AG04449 (cell line): ENCODE results near the gene RNF13.

ENCODE experiments used
- CTCF ChIA-PET: fragments of 350-600 bp; formaldehyde crosslinking; extraction: SDS; loops from one replicate; lab custom pipeline; 2021; ENCODE audit warnings: antibody characterized with exemption; lab: Yijun Ruan, JAX
- POLR2A ChIA-PET: fragments of 400-600, 350-600 bp; formaldehyde crosslinking; extraction: SDS; loops from one replicate; lab custom pipeline; 2020; ENCODE audit warnings: antibody characterized with exemption, inconsistent platforms; lab: Yijun Ruan, JAX
- DNase-seq: peaks from one replicate; pipeline ENCODE4 v3.0.0-alpha.2; 2010; ENCODE audit warnings: low read depth, low spot score
- H3K4me3 ChIP-seq: 2 replicates; pipeline ENCODE4 v1.5.1; 2011; ENCODE audit warnings: low read depth, mild to moderate bottlenecking, control low read depth, low read length
- TF ChIP-seq, protein P1 (sequence below): IDR thresholded peaks from one replicate; pipeline ENCODE4 v1.5.1; 2011; ENCODE audit warnings: mild to moderate bottlenecking, moderate library complexity, low read length, control low read depth, inconsistent platforms; ENCODE audit not compliant: insufficient read depth; ENCODE audit errors: missing control alignments

The RNF13 gene

DNA sequence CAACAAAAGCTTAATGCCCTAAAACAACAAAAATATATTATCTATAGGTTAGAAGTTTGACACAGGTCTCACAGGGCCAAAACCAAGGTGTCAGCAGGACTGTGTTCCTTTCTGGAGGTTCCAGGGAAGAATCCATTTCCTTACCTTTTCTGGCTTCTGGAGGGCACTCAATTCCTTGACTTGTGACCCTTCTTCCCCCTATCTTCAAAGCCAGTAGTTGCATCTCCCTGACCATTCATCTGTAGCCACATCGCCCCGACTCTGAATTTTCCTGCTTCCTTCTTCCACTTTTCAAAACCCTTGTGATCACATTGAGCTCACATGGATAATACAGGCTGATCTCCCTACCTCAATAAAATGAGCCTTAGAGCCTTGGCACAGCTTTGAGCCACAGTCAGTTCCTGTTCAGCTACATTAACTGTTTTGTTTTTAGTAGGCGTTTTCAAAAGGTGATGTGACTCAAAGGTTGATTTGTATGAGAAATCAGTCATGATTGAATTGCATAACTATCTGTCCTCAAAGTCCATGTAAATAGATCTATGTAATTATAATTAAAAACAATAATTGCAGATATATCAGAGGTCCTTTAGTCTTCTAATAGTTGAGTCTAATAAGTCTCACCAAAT, 145.3 kb downstream of the RNF13 start:
- DNase-seq, result no peak
- TF ChIP-seq, protein P1, sequence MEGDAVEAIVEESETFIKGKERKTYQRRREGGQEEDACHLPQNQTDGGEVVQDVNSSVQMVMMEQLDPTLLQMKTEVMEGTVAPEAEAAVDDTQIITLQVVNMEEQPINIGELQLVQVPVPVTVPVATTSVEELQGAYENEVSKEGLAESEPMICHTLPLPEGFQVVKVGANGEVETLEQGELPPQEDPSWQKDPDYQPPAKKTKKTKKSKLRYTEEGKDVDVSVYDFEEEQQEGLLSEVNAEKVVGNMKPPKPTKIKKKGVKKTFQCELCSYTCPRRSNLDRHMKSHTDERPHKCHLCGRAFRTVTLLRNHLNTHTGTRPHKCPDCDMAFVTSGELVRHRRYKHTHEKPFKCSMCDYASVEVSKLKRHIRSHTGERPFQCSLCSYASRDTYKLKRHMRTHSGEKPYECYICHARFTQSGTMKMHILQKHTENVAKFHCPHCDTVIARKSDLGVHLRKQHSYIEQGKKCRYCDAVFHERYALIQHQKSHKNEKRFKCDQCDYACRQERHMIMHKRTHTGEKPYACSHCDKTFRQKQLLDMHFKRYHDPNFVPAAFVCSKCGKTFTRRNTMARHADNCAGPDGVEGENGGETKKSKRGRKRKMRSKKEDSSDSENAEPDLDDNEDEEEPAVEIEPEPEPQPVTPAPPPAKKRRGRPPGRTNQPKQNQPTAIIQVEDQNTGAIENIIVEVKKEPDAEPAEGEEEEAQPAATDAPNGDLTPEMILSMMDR, result no peak
- no peak overlapping the region for H3K4me3 ChIP-seq
- CTCF ChIA-PET, result interaction anchor here (0.8 to 2.8 kb wide), 11 partner anchors 9 to 518 kb away, joined by 3 to 26 read pairs (median 3); no protein-coding TSS in a partner anchor
- POLR2A ChIA-PET, result no interaction called here

DNA sequence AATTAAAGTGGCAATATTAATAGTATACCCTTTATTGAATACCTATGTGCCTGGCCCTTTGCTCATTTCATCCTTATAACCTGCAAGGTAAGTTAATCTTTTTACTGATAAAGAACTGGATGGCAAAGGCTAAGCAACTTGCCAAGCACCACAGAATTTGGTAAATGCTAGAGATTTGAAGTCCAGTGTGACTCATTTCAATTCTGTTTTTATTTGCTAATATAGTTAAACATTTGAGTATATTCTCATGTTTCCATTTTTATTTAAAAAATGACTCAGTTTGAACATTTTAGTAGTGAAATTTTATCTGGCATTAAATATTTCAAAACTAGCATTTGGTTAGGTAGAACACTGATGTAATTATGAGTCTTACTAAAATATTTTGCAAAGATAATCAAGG, 146.4 kb downstream of the RNF13 start:
- DNase-seq, result no peak
- TF ChIP-seq, protein P1, result no peak
- POLR2A ChIA-PET, result no interaction called here
- CTCF ChIA-PET, result interaction anchor here (0.6 to 2.8 kb wide), 6 partner anchors 10 to 516 kb away, joined by 3 to 26 read pairs (median 4); no protein-coding TSS in a partner anchor
- H3K4me3 ChIP-seq, result no peak overlapping the region

DNA sequence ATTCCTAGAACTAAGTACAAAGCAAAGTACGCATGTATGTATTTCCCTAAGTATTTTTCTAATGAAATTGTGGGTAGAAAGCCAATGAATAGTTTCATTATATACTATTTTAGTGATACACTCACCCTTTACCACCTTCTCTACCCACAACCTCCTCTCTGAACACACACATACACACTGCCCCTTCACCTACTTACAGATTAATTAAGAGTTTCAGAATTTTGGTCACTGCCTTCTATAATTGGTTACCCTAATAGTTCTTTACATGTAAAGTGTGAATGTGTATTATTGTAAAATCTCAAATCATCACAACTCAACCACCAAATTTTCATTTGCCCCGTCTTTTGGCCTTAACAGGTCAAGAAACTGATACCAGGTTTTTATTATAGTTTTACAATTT, 150.5 kb downstream of the RNF13 start:
- CTCF ChIA-PET, result interaction anchor here (0.6 to 12.3 kb wide), 8 partner anchors 27 to 532 kb away, joined by 3 to 155 read pairs (median 26); no protein-coding TSS in a partner anchor
- POLR2A ChIA-PET, result no interaction called here
- TF ChIP-seq, protein P1, result no peak

DNA sequence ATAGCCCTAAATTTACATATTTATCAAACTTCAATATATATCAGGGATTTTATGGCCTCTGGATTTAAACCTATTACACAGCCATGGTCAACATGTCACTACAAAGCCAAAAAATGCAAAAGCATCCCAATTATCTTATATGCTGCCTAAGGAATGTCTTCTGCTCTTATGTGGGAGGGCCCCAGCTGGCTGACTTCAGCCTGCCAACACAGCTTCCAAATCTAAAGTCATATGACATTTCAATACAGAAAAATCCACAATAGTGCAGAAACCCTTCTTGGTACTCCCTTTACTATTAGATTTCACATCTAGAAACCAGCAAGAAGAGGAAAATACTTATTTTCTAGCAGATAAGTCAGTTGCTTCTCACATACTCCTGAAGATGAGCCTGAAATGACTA, 151.3 kb downstream of the RNF13 start:
- H3K4me3 ChIP-seq, result no peak overlapping the region
- DNase-seq, result no peak
- ChIA-PET POLR2A (interaction anchor here (0.9 kb wide), 1 partner anchor 9 kb away, joined by 4 read pairs; no protein-coding TSS in a partner anchor), CTCF (interaction anchor here (1.3 to 12.3 kb wide), 7 partner anchors 9 to 532 kb away, joined by 3 to 155 read pairs (median 47); no protein-coding TSS in a partner anchor)
- TF ChIP-seq, protein P1, result no peak

More for the DNA sequence above, 150.5 kb downstream of the RNF13 start:
- DNase-seq, result no peak
- no peak overlapping the region for H3K4me3 ChIP-seq

DNA sequence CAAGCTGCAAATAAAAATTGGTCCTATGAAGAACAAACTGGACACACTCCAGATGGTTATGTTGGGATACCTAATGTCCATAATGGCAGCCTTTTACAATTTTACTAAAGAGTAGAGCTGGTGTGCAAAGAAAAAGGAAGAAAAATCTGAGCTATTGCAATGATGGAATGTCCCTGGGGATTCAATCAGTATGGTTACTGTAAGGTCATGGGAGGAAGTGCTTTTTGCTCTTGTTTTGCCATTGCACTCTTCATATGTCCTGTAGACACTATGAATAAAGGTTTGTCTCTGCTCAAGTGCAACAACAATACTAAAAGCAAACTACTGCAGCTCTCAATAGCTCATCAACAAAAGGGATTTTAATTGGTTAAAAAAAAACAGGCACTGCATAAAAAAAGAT, 152.3 kb downstream of the RNF13 start:
- POLR2A ChIA-PET, result no interaction called here
- CTCF ChIA-PET, result interaction anchor here (1.0 to 12.3 kb wide), 12 partner anchors 10 to 531 kb away, joined by 3 to 155 read pairs (median 11); no protein-coding TSS in a partner anchor
- H3K4me3 ChIP-seq, result no peak overlapping the region
- no peak for DNase-seq
- TF ChIP-seq, protein P1, result no peak

DNA sequence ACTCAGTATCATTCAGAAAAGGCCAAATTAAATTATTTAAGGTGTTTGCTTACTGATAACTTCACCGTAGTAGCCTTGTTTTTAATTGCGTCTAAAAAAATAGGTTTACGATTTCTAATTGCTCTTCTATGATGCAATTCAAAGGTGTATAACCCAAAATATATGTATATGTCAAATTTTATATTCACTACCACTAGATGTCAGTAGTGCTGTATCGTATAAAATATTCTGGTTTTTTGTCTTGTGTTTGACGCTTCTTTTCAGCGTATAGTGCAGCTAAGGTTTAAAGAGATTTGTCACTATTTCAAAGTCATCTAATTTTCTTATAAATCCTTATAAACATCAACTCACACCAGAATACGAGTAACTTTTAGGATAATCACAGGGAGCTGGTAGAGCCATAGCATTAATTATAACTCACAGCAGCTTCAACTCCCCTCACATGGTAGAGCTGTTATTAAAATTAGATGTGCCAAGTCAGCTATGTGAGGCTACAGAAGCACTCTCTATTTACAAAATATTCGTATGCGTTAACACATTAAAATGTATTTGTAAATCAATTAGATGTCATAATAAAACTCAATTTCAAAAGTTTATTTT, 154.2 kb downstream of the RNF13 start:
- no peak for DNase-seq
- TF ChIP-seq, protein P1, result peak; percentile 23
- ChIA-PET POLR2A (interaction anchor here (1.0 kb wide), 1 partner anchor 445 kb away, joined by 3 read pairs; no protein-coding TSS in a partner anchor), CTCF (interaction anchor here (0.7 to 12.3 kb wide), 24 partner anchors 9 to 327 kb away, joined by 3 to 155 read pairs (median 5); no protein-coding TSS in a partner anchor)
- H3K4me3 ChIP-seq, result peak overlapping the region; percentile 83
